Activated CD8-positive, alpha-beta T cell treated with anti-CD3 and anti-CD28 coated beads for 36 hours (primary cell): ENCODE measurements around the gene TRMT61A. TPM values are rescaled to one million over a fixed set of nuclear protein-coding genes. Genes with fewer than 3 reads are reported as not detected.

Experiments
- ATAC-seq: fragments of 200-7000 bp; cut with Tn5 transposase; one replicate; pipeline ENCODE4 v1.10.0; 2021; ENCODE audit warnings: mild to moderate bottlenecking, moderate library complexity
- CTCF ChIA-PET: fragments of 350-600 bp; sonication (Branson Sonifier 250); formaldehyde crosslinking; loops from one replicate; lab custom pipeline; 2021; ENCODE audit warnings: antibody characterized with exemption; lab: Charles Lee
- POLR2A ChIA-PET: fragments of 350-600 bp; sonication (Branson Sonifier 250); formaldehyde crosslinking; loops from one replicate; lab custom pipeline; 2021; ENCODE audit warnings: antibody characterized with exemption; lab: Charles Lee
- DNase-seq: peaks from one replicate; pipeline ENCODE4 v3.0.0-alpha.2; 2020
- H3K27ac Mint-ChIP-seq: one replicate; pipeline ENCODE4 v1.8.0; 2021; ENCODE audit warnings: mild to moderate bottlenecking, mixed read lengths
- H3K27me3 Mint-ChIP-seq: one replicate; pipeline ENCODE4 v1.8.0; 2021; ENCODE audit warnings: mixed read lengths
- H3K36me3 Mint-ChIP-seq: one replicate; pipeline ENCODE4 v1.8.0; 2021; ENCODE audit warnings: low read depth, mixed read lengths
- H3K4me1 Mint-ChIP-seq: one replicate; pipeline ENCODE4 v1.8.0; 2021; ENCODE audit warnings: low read depth, mixed read lengths
- H3K4me3 Mint-ChIP-seq: one replicate; pipeline ENCODE4 v1.8.0; 2021; ENCODE audit warnings: mild to moderate bottlenecking, moderate library complexity, mixed read lengths
- H3K9me3 Mint-ChIP-seq: one replicate; pipeline ENCODE4 v1.8.0; 2021; ENCODE audit warnings: mixed read lengths
- intact Hi-C: fragments of 100-400 bp; cut with micrococcal nuclease; formaldehyde crosslinking; loops from one replicate; pipeline ENCODE4 v1.10.0; 2022
- total RNA-seq, 2 experiments: library from RNA; stranded (reverse); gene quantifications; one replicate each; pipeline ENCODE4 v1.2.3, GENCODE V29; 2021
- TF ChIP-seq, protein P1 (sequence below): fragments of 200-600 bp; IDR thresholded peaks from one replicate; pipeline ENCODE4 v1.8.0; 2022; ENCODE audit warnings: antibody characterized with exemption, mild to moderate bottlenecking

Gene TRMT61A
- total RNA-seq, 2 experiments from 2014 or later, result 9.9 TPM

- DNase-seq, result no peak
- H3K27me3 Mint-ChIP-seq, result peaks cover 2% of the 10 kb centered on the region
- intact Hi-C loops, result no loop called here
- no peaks in the 10 kb centered on the region for H3K36me3 Mint-ChIP-seq
- H3K4me3 Mint-ChIP-seq, result no peak overlapping the region
- H3K9me3 Mint-ChIP-seq, result no peaks in the 10 kb centered on the region
- POLR2A ChIA-PET, result interaction anchor here (1.6 kb wide), 1 partner anchor 24 kb away, joined by 4 read pairs; no protein-coding TSS in a partner anchor
- CTCF ChIA-PET, result interaction anchor here (0.8 to 2.9 kb wide), 19 partner anchors 8 to 177 kb away, joined by 3 to 31 read pairs (median 6); partner anchors contain the start of gene TRMT61A
- no peak overlapping the region for H3K27ac Mint-ChIP-seq
- ATAC-seq, result no peak
- TF ChIP-seq, protein P1, sequence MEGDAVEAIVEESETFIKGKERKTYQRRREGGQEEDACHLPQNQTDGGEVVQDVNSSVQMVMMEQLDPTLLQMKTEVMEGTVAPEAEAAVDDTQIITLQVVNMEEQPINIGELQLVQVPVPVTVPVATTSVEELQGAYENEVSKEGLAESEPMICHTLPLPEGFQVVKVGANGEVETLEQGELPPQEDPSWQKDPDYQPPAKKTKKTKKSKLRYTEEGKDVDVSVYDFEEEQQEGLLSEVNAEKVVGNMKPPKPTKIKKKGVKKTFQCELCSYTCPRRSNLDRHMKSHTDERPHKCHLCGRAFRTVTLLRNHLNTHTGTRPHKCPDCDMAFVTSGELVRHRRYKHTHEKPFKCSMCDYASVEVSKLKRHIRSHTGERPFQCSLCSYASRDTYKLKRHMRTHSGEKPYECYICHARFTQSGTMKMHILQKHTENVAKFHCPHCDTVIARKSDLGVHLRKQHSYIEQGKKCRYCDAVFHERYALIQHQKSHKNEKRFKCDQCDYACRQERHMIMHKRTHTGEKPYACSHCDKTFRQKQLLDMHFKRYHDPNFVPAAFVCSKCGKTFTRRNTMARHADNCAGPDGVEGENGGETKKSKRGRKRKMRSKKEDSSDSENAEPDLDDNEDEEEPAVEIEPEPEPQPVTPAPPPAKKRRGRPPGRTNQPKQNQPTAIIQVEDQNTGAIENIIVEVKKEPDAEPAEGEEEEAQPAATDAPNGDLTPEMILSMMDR, result no peak
- H3K4me1 Mint-ChIP-seq, result peaks cover 10% of the 10 kb centered on the region
Measured at GRCh38 chr14:103517721-103518421, 11.1 kb upstream of the TRMT61A start.

DNA sequence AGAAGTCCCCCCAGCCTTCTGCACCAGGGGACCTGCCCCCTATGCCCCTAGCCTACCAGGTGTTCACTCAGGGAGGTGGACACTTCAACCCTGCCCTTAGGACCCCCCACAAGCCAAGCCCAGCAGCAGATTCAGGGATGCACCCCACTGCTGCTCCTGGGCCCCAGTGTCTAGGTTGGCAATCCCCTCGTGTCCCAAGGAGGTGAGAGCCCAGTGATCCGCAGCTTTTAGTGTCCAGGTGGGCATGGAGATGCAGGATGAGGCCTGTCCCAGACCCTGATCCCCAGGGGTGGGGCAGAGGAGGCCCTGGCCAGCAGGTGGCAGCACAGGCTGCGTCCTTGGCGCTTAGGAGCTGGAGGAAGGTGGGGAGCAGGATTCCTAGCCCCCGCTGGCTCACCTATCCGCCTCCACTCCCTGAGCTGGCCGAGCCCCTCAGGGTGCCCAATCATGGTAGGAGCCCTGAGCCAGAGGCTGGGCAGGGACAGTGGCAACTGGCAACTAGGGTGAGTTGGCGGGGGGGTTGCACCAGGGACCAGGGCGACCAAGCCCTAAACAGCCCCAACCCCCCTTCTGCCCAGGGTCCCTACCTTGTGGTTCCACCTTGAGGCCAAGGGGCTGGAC, 10.5 kb upstream of the TRMT61A start:
- Mint-ChIP-seq H3K27ac (no peak overlapping the region), H3K4me1 (peaks cover 10% of the 10 kb centered on the region), H3K36me3 (no peaks in the 10 kb centered on the region), H3K4me3 (no peak overlapping the region), H3K27me3 (peaks cover 4% of the 10 kb centered on the region), H3K9me3 (no peaks in the 10 kb centered on the region)
- intact Hi-C loops, result no loop called here
- peak; percentile 30 for ATAC-seq
- ChIA-PET CTCF (interaction anchor here (0.6 to 2.9 kb wide), 31 partner anchors 9 to 390 kb away, joined by 3 to 31 read pairs (median 4); partner anchors contain the start of genes BAG5 and TRMT61A), POLR2A (interaction anchor here (0.7 to 1.6 kb wide), 3 partner anchors 15 to 25 kb away, joined by 3 to 4 read pairs (median 3); no protein-coding TSS in a partner anchor)
- DNase-seq, result peak; percentile 72
- TF ChIP-seq, protein P1, result peak; percentile 91

- intact Hi-C loops, result no loop called here
- CTCF ChIA-PET, result interaction anchor here (0.6 to 2.9 kb wide), 31 partner anchors 10 to 389 kb away, joined by 3 to 31 read pairs (median 5); partner anchors contain the start of genes BAG5 and TRMT61A
- Mint-ChIP-seq H3K9me3 (no peaks in the 10 kb centered on the region), H3K4me3 (no peak overlapping the region), H3K4me1 (peaks cover 10% of the 10 kb centered on the region), H3K27me3 (peaks cover 11% of the 10 kb centered on the region), H3K36me3 (no peaks in the 10 kb centered on the region), H3K27ac (no peak overlapping the region)
- TF ChIP-seq, protein P1, result no peak
- DNase-seq (no peak), ATAC-seq (no peak)
- POLR2A ChIA-PET, result interaction anchor here (0.5 to 1.6 kb wide), 4 partner anchors 15 to 50 kb away, joined by 3 to 6 read pairs (median 4); no protein-coding TSS in a partner anchor
Measured at GRCh38 chr14:103519043-103519836, 9.8 kb upstream of the TRMT61A start.

DNA sequence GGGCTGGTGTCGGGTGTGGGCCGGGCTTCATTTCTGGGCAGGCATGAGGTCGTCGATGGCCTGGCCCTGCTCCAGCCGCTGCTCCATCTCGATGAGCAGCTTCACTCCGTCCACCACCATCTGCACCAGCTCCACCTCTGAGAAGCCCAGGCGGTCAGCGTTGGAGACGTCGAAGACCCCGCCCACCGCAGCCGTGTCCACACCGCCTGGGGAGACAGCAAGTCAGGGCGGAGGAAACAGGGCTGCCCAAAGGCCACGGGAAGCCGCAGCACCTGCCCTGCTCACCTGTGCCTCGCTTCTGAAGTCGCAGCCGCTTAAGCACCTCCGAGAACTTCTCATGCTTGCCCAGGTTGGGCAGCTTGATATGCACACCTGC, 9.2 kb upstream of the TRMT61A start:
- TF ChIP-seq, protein P1, result no peak
- ATAC-seq (no peak), DNase-seq (no peak)
- ChIA-PET CTCF (interaction anchor here (1.2 to 2.9 kb wide), 8 partner anchors 9 to 200 kb away, joined by 3 to 31 read pairs (median 14); partner anchors contain the start of gene TRMT61A), POLR2A (interaction anchor here (0.6 to 1.9 kb wide), 2 partner anchors 10 to 14 kb away, joined by 3 to 9 read pairs; no protein-coding TSS in a partner anchor)
- Mint-ChIP-seq H3K4me1 (peaks cover 10% of the 10 kb centered on the region), H3K36me3 (no peaks in the 10 kb centered on the region), H3K9me3 (no peaks in the 10 kb centered on the region), H3K27me3 (peaks cover 12% of the 10 kb centered on the region), H3K27ac (no peak overlapping the region), H3K4me3 (peak overlapping the region; percentile 35)
- intact Hi-C loops, result no loop called here
